PC-3 (cell line): ENCODE results near the gene TRPM5. TPM values are rescaled to one million over a fixed set of nuclear protein-coding genes. Genes with fewer than 3 reads are reported as not detected.

Experiments
- ATAC-seq: fragments of 200-7000 bp; cut with Tn5 transposase; 2 replicates; pipeline ENCODE4 v1.9.1; 2020; ENCODE audit warnings: mild to moderate bottlenecking, moderate library complexity
- BruUV-seq: library from RNA; stranded (reverse); fragments of 400-500 nt; replicated peaks from 2 replicates; lab custom pipeline; 2021; lab: Mats Ljungman, UMichigan
- CTCF ChIA-PET: fragments of 300-600 bp; sonication (Branson Sonifier 250); formaldehyde crosslinking; loops from one replicate; lab custom pipeline; 2022; ENCODE audit warnings: antibody characterized with exemption; lab: Charles Lee
- POLR2A ChIA-PET: fragments of 300-600 bp; sonication (Branson Sonifier 250); formaldehyde crosslinking; loops from one replicate; lab custom pipeline; 2022; ENCODE audit warnings: antibody characterized with exemption; ENCODE audit not compliant: unreplicated experiment; lab: Charles Lee
- DNase-seq: peaks from one replicate; pipeline ENCODE4 v3.0.0-alpha.2; 2015
- H2AFZ ChIP-seq: fragments of 300-600 bp; sonication (generic); 2 replicates; pipeline ENCODE4 v1.6.0; 2016; ENCODE audit warnings: antibody characterized with exemption, low read length
- H3F3A ChIP-seq: fragments of 300-600 bp; sonication (generic); one replicate; pipeline ENCODE4 v1.6.0; 2017; ENCODE audit warnings: antibody characterized with exemption, low read length, control low read depth, mild to moderate bottlenecking; ENCODE audit not compliant: unreplicated experiment
- H3K27ac ChIP-seq: fragments of 300-600 bp; sonication (generic); 2 replicates; pipeline ENCODE4 v1.5.1; 2016; ENCODE audit warnings: mild to moderate bottlenecking, low read length
- H3K27me3 ChIP-seq: fragments of 300-600 bp; sonication (generic); 2 replicates; pipeline ENCODE4 v1.6.1; 2016; ENCODE audit warnings: low read length, mixed read lengths
- H3K36me3 ChIP-seq: fragments of 300-600 bp; sonication (generic); 2 replicates; pipeline ENCODE4 v1.6.1; 2016; ENCODE audit warnings: low read depth, mixed run types, low read length, mixed read lengths
- H3K4me1 ChIP-seq: fragments of 300-600 bp; sonication (generic); 2 replicates; pipeline ENCODE4 v1.5.1; 2016; ENCODE audit warnings: low read length; ENCODE audit not compliant: insufficient read depth
- H3K4me2 ChIP-seq: fragments of 300-600 bp; sonication (generic); 2 replicates; pipeline ENCODE4 v1.6.0; 2016; ENCODE audit warnings: low read length
- H3K4me3 ChIP-seq: fragments of 300-600 bp; sonication (generic); 2 replicates; pipeline ENCODE4 v1.5.1; 2016; ENCODE audit warnings: mild to moderate bottlenecking, low read length, mixed read lengths
- H3K79me2 ChIP-seq: fragments of 300-600 bp; sonication (generic); 2 replicates; pipeline ENCODE4 v1.6.1; 2017; ENCODE audit warnings: low read length, mixed read lengths
- H3K9ac ChIP-seq: fragments of 300-600 bp; sonication (generic); 2 replicates; pipeline ENCODE4 v1.6.0; 2016; ENCODE audit warnings: mild to moderate bottlenecking, low read length
- H3K9me2 ChIP-seq: fragments of 300-600 bp; sonication (generic); replicated peaks from 2 replicates; pipeline ENCODE4 v1.6.1; 2016; ENCODE audit warnings: mixed run types, low read length, mixed read lengths
- H3K9me3 ChIP-seq: fragments of 300-600 bp; sonication (generic); 2 replicates; pipeline ENCODE4 v1.6.1; 2016; ENCODE audit warnings: low read length, mixed read lengths
- H4K20me1 ChIP-seq: fragments of 300-600 bp; sonication (generic); 2 replicates; pipeline ENCODE4 v1.6.1; 2016; ENCODE audit warnings: low read length, mixed read lengths
- EZH2 ChIP-seq: fragments of 300-600 bp; sonication (generic); IDR thresholded peaks from one replicate; pipeline ENCODE4 v1.6.1; 2017; ENCODE audit warnings: antibody characterized with exemption, mild to moderate bottlenecking, low read length; ENCODE audit not compliant: unreplicated experiment
- EZH2phosphoT487 ChIP-seq: fragments of 300-600 bp; sonication (generic); IDR thresholded peaks from 2 replicates; pipeline ENCODE4 v1.6.1; 2018; ENCODE audit warnings: mild to moderate bottlenecking, antibody characterized with exemption, low read length, borderline replicate concordance
- intact Hi-C: fragments of 100-400 bp; cut with micrococcal nuclease; formaldehyde crosslinking; loops from 2 replicates; pipeline ENCODE4 v1.9.0; 2023
- total RNA-seq: library from RNA; depleted of rRNA; stranded (reverse); fragments of >200 nt; gene quantifications from 2 replicates; pipeline ENCODE4 v1.2.3, GENCODE V29; 2014
- TF ChIP-seq, protein P1 (sequence below): fragments of 300-600 bp; sonication (generic); conservative IDR thresholded peaks from 2 replicates; pipeline ENCODE4 v1.5.1; 2017; ENCODE audit warnings: antibody characterized with exemption, low read depth, mild to moderate bottlenecking, low read length

The TRPM5 gene
- total RNA-seq, 1 experiment from 2014 or later: not detected

GRCh38 chr11:2453436-2453835, 9.1 kb upstream of the TRPM5 start:
- Histone ChIP-seq H3K4me3 (no peak overlapping the region), H3K4me1 (no peaks in the 10 kb centered on the region), H3F3A (no peaks in the 10 kb centered on the region), H3K9me2 (no peaks in the 10 kb centered on the region), H3K9me3 (no peaks in the 10 kb centered on the region), H3K27ac (no peak overlapping the region), H3K79me2 (no peaks in the 10 kb centered on the region), H3K27me3 (no peaks in the 10 kb centered on the region), H3K9ac (no peak overlapping the region), H3K4me2 (no peak overlapping the region), H4K20me1 (no peaks in the 10 kb centered on the region), H2AFZ (no peak overlapping the region), H3K36me3 (no peaks in the 10 kb centered on the region)
- TF ChIP-seq EZH2: no peak
- TF ChIP-seq EZH2phosphoT487: no peak
- TF ChIP-seq, protein P1, sequence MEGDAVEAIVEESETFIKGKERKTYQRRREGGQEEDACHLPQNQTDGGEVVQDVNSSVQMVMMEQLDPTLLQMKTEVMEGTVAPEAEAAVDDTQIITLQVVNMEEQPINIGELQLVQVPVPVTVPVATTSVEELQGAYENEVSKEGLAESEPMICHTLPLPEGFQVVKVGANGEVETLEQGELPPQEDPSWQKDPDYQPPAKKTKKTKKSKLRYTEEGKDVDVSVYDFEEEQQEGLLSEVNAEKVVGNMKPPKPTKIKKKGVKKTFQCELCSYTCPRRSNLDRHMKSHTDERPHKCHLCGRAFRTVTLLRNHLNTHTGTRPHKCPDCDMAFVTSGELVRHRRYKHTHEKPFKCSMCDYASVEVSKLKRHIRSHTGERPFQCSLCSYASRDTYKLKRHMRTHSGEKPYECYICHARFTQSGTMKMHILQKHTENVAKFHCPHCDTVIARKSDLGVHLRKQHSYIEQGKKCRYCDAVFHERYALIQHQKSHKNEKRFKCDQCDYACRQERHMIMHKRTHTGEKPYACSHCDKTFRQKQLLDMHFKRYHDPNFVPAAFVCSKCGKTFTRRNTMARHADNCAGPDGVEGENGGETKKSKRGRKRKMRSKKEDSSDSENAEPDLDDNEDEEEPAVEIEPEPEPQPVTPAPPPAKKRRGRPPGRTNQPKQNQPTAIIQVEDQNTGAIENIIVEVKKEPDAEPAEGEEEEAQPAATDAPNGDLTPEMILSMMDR: no peak
- no TSS peak for BruUV-seq
- DNase-seq (no peak), ATAC-seq (no peak)
- intact Hi-C loops: no loop called here
- ChIA-PET POLR2A (no interaction called here), CTCF (no interaction called here)

DNA sequence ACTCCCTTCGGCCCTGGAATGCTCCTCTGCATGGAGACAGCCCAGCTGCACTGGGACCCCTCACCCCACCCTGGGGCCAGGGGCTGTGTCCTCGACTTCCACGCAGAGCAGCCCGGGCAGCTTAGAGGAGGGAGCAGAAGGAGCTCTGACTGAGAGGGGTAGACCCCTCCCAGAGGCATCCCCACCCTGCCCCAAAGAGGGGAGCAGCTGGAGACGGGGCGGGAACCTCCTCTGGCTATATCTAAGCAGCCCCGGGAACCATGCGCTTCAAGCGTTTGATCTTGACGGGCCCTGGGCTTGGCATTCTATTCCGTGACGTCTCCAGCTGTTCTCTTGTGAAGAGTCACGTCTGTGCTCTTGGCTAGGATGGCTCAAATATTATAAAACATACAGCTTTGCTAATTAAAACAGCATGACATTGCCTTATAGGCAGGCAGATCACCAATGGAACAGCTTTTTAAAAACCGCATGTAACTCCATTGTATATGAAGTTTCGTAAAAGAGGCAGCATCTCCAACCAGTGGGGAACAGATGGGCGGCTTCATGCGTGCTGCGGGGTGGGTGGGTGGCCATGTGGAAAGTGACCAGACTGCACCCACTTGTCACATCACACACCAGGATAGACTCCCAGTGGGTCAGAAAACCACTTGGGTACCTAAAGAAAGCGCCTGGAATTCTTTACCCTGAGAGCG, 8.2 kb upstream of the TRPM5 start:
- H3K4me1 ChIP-seq: no peaks in the 10 kb centered on the region
- no peaks in the 10 kb centered on the region for H4K20me1 ChIP-seq
- no TSS peak for BruUV-seq
- H3F3A ChIP-seq: no peaks in the 10 kb centered on the region
- H2AFZ ChIP-seq: no peak overlapping the region
- H3K27me3 ChIP-seq: no peaks in the 10 kb centered on the region
- no peak overlapping the region for H3K27ac ChIP-seq
- H3K4me2 ChIP-seq: no peak overlapping the region
- ATAC-seq (no peak), DNase-seq (no peak)
- no peaks in the 10 kb centered on the region for H3K36me3 ChIP-seq
- H3K9me2 ChIP-seq: no peaks in the 10 kb centered on the region
- POLR2A ChIA-PET: no interaction called here
- H3K4me3 ChIP-seq: no peak overlapping the region
- intact Hi-C loops: no loop called here
- CTCF ChIA-PET: no interaction called here
- no peaks in the 10 kb centered on the region for H3K79me2 ChIP-seq
- TF ChIP-seq EZH2phosphoT487 (no peak), EZH2 (no peak)
- TF ChIP-seq, protein P1: no peak
- no peaks in the 10 kb centered on the region for H3K9me3 ChIP-seq
- H3K9ac ChIP-seq: no peak overlapping the region

DNA sequence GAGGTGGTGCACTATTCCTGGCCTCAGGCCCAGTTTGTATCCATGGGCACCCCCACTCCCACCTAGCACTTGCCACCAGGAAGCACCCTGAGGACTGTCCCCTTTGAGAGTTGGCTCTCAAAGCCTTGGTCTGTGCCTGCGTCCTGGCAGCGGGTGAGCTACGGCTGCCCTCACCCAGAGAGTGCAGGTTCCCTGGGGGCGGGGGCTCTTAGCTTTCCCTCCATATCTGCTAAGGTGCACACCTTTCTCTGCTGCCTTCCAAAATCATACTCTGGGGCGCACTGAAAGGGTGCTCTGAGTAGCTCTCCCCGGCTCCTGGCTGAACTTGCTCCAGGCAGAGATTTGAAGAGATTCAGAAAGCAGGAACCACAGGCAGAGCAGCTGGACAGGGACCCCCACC, 7.6 kb upstream of the TRPM5 start:
- ATAC-seq (no peak), DNase-seq (no peak)
- Histone ChIP-seq H2AFZ (no peak overlapping the region), H3K9ac (no peak overlapping the region), H3K4me2 (no peak overlapping the region), H4K20me1 (no peaks in the 10 kb centered on the region), H3K27me3 (no peaks in the 10 kb centered on the region), H3K9me3 (no peaks in the 10 kb centered on the region), H3K79me2 (no peaks in the 10 kb centered on the region), H3K9me2 (no peaks in the 10 kb centered on the region), H3F3A (no peaks in the 10 kb centered on the region), H3K4me3 (no peak overlapping the region), H3K27ac (no peak overlapping the region), H3K4me1 (no peaks in the 10 kb centered on the region), H3K36me3 (no peaks in the 10 kb centered on the region)
- TF ChIP-seq EZH2phosphoT487 (no peak), EZH2 (no peak)
- TF ChIP-seq, protein P1: no peak
- no TSS peak for BruUV-seq
- POLR2A ChIA-PET: no interaction called here
- intact Hi-C loops: no loop called here
- CTCF ChIA-PET: no interaction called here
